Epithelial cell of proximal tubule (primary cell): ENCODE measurements around the gene SHB. TPM values are rescaled to one million over a fixed set of nuclear protein-coding genes. Genes with fewer than 3 reads are reported as not detected.

Experiments used
- DNase-seq: peaks from one replicate; pipeline ENCODE4 v3.0.0-alpha.2; 2011; ENCODE audit warnings: low read depth
- H3K4me3 ChIP-seq: 2 replicates; pipeline ENCODE4 v1.5.1; 2011; ENCODE audit warnings: low read depth, mild to moderate bottlenecking, low read length
- total RNA-seq: library from RNA; depleted of rRNA; stranded (reverse); fragments of >200 nt; gene quantifications from 2 replicates; pipeline ENCODE4 v1.2.3, GENCODE V29; 2015
- TF ChIP-seq, protein P1 (sequence below): conservative IDR thresholded peaks from 2 replicates; pipeline ENCODE4 v1.5.1; 2012; ENCODE audit warnings: low read depth, mild to moderate bottlenecking, low read length

The SHB gene
- total RNA-seq, 1 donor from 2014 or later = 32.7 TPM

- H3K4me3 ChIP-seq = no peak overlapping the region
- no peak for DNase-seq
- TF ChIP-seq, protein P1, sequence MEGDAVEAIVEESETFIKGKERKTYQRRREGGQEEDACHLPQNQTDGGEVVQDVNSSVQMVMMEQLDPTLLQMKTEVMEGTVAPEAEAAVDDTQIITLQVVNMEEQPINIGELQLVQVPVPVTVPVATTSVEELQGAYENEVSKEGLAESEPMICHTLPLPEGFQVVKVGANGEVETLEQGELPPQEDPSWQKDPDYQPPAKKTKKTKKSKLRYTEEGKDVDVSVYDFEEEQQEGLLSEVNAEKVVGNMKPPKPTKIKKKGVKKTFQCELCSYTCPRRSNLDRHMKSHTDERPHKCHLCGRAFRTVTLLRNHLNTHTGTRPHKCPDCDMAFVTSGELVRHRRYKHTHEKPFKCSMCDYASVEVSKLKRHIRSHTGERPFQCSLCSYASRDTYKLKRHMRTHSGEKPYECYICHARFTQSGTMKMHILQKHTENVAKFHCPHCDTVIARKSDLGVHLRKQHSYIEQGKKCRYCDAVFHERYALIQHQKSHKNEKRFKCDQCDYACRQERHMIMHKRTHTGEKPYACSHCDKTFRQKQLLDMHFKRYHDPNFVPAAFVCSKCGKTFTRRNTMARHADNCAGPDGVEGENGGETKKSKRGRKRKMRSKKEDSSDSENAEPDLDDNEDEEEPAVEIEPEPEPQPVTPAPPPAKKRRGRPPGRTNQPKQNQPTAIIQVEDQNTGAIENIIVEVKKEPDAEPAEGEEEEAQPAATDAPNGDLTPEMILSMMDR = no peak
These were observed 82.2 kb downstream of the SHB start for GRCh38 chr9:37986771-37987258.

DNA sequence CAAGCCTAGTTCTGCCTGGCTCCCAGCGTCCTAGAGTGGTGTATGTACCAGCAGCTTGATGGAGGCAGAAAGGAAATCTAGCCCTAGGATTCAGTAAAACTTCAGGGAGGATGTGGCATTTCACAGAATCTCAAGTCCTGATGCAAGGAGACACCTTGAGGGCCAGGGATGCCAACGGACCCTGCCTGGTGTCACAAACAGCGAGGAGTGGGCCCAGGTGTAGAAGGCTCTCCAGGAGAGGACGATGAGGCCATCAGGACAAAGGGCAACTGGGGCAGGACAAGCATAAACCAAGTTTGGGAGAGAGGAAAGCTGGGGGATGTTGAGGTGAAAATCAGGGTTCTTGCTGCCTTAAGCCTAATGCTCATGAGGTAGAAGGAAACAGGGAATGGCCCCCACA lies 83.0 kb downstream of the SHB start:
- TF ChIP-seq, protein P1 = no peak

DNA sequence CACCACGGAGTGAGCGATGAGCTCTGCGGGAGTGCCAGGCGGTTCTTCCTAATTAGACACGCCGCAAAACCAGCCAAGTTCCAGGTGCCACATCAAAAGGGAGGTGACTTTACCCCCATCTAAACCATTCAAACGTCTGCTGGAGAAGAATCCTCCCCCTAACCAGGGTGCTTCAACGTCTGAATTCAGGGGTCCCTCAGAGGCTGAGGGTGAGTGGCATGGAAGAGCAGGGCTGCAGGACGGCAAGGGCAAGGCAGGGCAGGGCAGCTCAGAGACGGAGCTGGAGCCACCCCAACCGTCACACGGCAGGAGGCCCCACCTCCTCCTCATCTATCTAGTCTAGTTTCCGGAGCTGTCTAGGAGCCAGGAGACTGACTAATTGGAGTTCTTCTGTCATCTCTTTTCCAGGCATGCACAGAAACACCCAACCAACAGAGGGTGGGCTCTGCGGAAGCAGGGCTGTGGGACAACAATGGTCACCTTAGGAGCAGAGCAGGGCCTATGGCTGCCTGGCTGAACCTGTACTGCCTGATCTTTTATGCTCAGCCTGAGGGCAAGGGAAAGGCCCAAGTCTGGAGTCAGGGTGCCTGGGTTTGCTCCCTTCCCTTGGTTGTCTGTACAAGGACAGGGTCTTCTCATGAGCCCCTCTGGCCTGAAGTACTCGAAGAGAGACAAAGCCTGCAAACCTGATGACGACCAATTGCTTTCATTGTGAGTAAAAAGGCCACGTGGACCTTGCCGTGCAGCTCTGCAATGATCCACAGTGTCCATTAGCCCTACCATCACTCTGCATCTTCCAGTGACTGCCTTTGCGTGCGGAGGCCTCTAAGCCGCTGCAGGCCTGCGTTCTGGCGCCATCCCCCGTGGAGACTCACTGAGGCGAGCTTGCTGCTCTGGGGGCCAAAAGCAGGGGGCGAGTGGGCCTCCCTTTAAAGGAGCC lies 84.1 kb downstream of the SHB start:
- DNase-seq = no peak
- H3K4me3 ChIP-seq = no peak overlapping the region
- TF ChIP-seq, protein P1 = no peak

More for the DNA sequence above, 83.0 kb downstream of the SHB start:
- no peak overlapping the region for H3K4me3 ChIP-seq
- DNase-seq = no peak

DNA sequence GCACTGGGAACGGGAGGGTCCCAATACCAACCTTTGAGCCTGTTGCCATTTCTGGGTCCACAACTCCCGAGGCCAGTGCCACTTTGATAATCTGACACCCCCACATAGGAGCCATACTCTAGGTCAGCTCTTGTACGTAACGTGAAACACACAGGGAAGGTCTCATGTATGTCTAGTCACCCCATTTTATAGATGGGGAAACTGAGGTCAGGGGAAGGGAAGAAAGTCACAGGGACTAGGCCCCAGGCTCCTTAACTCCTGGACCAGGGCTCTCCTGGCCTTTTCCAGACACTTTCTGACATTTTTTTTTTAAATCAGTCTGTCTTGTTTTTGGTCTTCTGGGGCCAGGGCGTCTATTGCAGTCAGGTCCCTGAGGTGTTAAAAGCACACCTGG lies 84.8 kb downstream of the SHB start:
- TF ChIP-seq, protein P1 = no peak
- no peak overlapping the region for H3K4me3 ChIP-seq
- no peak for DNase-seq

GRCh38 chr9:37983381-37984067 lies 85.5 kb downstream of the SHB start:
- TF ChIP-seq, protein P1 = no peak
- DNase-seq = no peak
- H3K4me3 ChIP-seq = no peak overlapping the region

GRCh38 chr9:37979844-37980243 lies 89.2 kb downstream of the SHB start:
- no peak for DNase-seq

More at GRCh38 chr9:37979844-37980243, 89.2 kb downstream of the SHB start:
- TF ChIP-seq, protein P1 = no peak
- no peak overlapping the region for H3K4me3 ChIP-seq
